ENCODE results near the gene ADGRV1.
A peak's percentile ranks its signal among the peaks of the same experiment; 100 is the strongest.
"Not testable (repeated sequence)": the region's sequence is repeated elsewhere in the genome, so short reads cannot be mapped to it uniquely, and the experiment has no call there.

The ADGRV1 gene

DNA sequence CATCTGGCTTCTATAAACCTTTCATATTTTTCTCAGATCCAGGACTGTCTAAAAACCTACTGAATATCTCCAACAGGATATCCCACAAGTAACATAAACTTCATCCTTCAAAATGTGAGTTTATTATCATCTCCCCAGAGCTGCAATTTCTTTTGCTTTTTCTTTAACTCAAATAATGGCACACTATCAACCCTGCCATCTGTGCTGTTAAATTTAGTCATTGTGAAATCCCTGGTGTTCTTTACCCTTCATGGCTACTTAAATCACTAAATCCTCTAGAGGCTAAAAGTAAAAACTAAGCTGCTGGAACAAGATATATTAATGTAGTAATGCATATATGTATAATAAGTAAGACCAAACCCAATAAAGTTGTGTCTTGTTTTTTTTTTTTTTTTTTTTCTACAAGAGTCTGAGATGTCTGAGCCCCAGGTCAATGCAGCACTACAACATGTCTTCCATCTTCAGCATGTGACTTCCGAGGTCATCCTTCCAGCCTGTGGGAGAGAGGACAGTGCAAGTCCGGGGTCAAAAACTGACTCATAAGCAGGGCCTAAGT is 362.9 kb downstream of the ADGRV1 start:
- no peak for DNase-seq

DNA sequence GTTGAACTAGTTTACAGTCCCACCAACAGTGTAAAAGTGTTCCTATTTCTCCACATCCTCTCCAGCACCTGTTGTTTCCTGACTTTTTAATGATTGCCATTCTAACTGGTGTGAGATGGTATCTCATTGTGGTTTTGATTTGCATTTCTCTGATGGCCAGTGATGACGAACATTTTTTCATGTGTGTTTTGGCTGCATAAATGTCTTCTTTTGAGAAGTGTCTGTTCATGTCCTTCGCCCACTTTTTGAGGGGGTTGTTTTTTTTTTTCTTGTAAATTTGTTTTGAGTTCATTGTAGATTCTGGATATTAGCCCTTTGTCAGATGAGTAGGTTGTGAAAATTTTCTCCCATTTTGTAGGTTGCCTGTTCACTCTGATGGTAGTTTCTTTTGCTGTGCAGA is 365.6 kb downstream of the ADGRV1 start:
- not testable (repeated sequence) for DNase-seq

DNA sequence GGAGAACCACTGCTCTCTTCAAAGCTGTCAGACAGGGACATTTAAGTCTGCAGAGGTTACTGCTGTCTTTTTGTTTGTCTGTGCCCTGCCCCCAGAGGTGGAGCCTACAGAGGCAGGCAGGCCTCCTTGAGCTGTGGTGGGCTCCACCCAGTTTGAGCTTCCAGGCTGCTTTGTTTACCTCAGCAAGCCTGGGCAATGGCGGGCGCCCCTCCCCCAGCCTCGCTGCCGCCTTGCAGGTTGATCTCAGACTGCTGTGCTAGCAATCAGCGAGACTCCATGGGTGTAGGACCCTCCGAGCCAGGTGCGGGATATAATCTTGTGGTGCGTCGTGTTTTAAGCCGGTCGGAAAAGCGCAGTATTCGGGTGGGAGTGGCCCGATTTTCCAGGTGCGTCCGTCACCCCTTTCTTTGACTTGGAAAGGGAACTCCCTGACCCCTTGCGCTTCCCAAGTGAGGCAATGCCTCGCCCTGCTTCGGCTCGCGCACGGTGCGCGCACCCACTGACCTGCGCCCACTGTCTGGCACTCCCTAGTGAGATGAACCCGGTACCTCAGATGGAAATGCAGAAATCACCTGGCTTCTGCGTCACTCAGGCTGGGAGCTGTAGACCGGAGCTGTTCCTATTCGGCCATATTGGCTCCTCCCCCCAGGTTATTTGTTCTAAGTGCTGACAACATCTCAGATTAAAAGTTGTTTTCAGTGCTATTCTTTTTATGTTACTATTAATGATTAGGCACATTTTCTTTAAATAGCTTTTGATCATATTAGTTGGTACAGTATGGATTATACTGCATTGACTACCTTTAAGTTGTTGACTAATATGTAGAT is 370.6 kb downstream of the ADGRV1 start:
- peak; percentile 27 for DNase-seq

DNA sequence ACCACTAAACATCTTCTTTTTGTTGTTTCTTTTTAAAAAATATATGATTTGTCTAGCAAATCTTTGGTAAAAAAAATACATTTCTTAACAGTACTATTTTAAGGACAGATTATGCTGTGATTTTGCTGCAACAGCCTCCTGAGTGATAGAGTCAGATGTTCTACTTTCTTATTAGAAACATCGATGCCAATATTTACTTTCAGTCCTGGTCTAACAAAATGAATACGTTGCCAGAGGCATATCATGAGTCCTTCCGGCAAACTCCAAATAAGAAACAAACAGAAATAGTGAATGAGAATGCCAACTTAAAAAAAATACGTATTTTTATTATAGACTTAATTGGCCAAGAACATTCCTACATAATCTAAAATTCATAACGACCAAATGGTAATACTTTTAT is 371.5 kb downstream of the ADGRV1 start:
- DNase-seq: no peak

DNA sequence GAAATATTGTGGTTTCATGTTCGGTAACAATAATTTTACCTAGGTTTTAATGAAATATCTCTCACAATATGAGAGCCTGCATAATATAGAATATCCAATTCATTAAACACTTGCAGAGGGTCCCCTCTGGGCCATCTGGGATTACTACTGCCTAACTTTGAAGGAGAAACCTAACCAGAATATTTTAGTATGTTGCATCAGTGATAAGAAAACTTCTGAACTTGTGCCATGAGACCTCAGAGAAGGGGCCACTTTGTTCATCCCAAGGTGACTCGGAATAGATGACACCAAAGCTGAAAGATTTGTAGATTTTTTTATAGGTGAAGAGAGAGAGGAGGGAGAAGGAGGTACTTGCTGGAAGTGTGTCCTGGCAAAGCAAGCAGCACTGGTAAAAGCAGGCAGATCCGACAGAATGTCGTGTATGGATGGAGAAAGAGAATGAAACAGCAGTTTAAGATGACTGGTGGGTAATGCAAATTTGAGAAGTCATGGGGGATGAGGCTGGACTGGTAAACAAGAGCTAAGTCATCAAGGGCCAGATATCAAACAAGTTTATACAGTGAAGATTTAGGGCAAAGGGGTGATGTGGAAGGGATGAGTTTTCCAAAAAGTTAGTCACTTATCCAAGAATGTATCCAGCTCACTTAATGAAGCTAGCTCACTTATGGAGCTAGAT is 372.3 kb downstream of the ADGRV1 start:
- no peak for DNase-seq

DNA sequence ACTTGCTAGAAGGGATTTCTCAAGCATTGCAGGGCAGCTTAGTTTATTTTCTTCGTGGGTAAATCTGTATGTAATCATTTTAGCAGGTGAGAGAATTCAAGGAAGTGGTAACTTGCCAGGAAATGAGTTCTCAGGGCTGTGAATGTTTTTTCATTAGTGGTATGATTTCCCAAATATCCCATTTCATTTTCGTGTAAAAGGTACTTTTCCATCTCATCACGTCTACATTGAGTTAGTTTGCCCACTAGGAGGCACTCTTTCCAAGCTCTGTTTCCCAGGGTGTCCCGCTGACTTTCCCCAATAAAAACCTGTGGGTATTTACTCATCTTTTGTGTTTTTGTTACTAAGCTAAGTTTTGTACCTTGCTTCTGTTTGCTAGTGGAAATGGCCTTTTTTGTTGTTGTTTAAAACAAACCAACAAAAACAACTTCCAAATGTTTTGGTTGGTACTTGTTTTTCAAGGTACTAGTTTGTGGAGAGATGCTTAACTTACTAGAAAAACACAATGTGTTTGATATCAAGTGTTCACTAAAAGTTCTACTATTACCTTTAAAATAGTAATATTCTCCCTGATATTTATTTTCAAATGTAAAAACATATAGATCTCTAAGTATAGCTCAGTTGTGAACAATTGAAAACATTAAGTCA is 373.6 kb downstream of the ADGRV1 start:
- peak; percentile 46 for DNase-seq

DNA sequence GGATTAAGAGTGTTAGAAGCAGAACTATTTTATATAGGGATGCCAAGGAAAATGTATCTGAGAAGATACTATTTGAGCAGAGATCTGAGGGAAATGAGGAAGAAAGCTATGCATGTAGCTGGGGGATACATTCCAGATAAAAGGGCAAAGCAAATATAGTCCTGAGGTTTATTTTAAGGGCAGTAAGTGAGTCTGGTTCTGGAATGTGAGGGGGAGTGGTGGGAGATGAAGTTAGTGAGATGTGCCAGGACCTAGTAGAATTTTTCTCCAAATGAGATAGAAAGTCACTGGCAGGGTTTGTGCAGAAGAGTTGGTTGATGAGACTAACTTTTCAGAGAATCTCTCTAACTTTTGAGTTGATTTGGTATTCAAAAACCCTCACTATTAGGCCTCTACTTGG is 374.7 kb downstream of the ADGRV1 start:
- DNase-seq: no peak

DNA sequence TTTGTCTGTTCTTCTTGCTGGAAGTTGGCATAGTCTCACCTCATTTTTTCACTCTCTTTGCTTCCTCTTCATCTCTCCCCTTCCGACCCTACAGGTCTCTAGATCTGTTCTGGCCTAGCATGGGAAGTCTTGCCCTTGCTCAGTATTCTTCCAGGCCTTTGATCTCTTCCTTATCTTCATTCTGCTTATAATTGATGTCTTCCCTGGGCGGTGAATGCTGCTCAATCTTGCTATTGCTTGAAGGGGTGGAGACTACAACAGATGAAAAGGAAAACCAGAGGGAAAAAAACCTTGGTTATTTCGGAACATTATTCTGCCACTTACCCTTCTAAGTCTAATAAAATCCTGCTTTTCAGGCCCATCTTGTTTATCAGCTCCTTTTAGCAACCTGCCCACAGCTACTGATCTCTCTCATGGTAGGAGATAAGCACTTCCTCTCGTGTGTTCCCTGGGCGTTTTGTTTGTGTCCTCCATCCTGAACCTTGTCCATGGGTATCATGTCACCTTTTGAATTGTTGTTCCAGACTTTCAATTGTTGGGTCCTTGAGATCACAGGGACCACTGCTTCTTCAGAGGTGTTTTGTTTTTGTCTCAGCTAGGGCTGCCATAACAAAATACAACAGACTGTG is 375.6 kb downstream of the ADGRV1 start:
- no peak for DNase-seq

DNA sequence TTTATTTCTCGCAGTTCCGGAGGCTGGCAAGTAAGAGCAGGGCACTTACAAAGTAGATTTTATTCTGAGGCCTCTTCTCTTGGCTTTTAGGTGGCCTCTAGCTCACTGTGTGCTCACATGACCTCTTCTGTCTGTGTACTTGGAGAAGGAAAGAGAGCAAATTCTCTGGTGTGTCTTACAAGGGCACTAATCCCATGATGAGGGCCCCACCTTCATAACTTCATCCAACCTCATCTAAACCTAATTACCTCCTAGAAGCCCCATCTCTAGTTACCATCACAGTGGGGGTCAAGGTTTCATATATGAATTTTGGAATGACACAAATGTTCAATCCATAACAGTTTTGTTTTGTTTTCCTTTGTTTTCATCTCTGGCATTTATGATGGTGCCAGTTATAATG is 376.1 kb downstream of the ADGRV1 start:
- DNase-seq: no peak

DNA sequence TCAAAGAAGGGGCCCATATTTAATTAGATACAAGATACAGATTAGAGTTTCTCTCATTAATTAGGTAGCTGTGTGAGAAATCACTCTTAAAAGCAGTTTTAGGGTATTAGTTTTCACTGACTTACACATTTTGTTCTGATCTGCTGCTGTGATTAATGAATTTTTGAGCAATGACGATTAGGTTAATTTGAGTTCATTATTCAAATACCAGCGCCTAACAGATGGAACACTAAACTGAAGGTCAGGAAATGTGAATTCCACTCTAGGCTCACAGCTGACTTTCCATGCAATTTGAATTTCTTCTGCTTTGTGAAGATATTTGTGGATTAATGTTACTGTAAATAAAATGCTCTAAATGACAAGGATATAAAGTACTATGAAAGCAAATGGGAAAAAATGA is 380.6 kb downstream of the ADGRV1 start:
- DNase-seq: no peak

DNA sequence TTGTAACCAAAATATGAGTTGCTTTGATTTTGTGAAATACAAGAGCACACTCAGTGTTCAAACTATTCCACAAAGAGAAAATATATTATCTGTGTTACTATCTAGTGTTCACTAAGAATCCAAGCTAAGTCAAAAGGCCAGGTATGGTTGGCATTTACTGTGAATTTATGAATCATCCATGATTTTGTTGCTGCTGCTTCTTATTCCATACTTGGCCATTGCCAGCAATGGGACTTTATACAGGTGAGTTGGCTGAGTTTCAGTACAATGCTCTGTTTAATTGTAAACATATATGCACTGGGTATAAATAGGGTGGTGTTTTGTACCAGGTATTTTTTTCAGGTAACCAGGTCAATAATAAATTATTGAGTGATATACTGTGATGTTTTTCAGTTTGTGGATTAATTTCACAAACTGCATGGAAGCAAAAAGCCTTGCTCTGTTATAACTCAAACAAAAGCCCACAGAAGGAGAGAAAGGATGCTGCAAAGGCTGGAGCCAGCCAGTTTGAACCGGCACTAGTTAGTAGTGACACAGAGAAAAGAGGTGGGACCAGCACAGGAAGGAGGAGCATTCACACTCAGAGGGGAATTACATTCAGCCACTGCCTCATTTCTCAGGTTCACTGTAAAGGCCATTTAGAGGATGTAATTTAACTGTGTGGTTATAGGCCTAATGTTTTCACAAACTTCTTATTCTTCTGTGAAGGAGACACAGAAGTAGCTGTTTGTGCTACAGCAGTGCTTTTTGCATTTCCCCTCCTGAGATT is 381.8 kb downstream of the ADGRV1 start:
- peak; percentile 27 for DNase-seq

DNA sequence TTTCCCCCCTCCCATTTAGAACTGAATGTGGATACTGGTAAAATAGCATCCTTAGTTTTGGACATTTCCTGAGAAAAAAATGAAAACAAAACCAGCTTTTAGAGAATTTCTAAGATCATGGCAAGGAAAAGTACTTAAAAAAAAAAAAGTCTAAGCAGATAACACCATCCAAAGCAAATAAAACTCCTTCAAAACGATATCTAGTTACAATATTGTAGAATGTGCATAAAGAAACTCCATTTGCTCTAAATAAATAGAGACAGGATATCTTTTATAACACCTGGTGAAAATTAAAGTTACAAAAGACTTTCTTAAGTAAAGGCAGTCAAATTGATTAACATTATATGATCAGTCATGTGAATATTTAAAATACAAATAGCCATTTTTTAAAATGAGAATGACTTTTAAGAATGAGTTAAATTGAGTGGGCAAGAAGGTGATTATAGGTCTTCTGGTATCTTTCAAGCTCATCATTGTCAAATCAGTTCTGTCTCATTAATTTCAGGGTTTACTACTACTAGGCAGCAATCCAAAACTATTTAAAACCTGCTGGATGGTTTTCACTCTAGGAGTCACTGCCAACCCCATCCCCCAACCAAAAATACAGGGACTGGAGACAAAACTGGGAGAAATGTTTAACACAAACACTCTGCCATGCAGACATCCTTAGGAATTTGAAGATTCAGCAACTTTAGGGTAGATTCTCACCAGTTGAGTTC is 382.6 kb downstream of the ADGRV1 start:
- DNase-seq: no peak

DNA sequence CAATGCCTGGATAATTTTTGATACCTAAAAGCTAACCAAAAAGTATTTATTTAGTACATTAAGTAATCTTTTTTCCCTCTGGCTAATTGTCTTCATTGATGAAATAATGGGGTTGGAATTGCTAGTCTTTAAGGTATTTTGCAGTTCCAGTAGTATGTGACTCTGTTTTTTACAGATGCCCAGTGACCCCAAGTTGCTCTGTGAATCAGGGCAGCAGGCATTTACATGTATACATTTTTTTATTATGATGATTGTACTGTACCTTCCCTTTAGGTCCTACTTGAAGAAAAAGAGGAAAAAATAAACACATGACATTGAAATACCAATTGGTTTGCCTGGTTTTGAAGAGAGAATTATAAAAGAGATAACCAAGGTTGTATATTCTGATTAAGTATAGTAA is 385.5 kb downstream of the ADGRV1 start:
- DNase-seq: no peak

DNA sequence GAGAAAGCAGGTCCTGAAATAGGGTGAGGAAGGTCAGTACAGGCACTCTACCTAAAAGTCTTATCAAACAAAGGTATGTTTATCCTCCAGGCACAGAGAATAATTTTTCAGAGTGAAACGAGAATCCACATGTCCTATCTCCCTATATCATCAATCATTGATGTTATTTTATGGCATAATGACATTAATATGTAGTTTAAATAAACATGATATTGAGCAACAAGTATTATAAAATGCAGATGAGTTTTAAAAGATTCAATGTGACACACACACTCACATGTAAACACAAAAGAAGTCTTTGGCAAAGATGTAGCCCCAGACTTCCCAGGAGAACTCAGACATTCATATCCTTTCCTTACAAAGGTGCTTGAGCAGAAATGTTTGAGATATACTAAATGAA is 389.1 kb downstream of the ADGRV1 start:
- no peak for DNase-seq

DNA sequence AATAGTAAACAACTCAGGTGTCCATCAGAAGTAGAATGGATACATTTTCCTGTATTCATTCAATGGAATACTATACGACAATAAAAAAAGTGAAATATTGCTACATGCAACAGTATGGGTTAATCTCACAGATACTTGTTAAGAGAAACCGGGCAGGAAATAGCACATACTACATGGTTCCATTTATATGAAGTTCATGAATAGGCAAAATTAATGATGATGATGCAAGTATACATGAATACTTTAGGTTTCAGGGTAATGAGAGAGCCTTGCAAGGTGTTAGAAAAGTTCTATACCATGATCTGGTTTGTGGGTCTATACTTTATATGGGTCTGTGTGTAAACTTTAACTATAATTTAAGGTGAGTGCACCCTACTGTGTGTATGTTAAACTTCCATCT is 390.4 kb downstream of the ADGRV1 start:
- no peak for DNase-seq

DNA sequence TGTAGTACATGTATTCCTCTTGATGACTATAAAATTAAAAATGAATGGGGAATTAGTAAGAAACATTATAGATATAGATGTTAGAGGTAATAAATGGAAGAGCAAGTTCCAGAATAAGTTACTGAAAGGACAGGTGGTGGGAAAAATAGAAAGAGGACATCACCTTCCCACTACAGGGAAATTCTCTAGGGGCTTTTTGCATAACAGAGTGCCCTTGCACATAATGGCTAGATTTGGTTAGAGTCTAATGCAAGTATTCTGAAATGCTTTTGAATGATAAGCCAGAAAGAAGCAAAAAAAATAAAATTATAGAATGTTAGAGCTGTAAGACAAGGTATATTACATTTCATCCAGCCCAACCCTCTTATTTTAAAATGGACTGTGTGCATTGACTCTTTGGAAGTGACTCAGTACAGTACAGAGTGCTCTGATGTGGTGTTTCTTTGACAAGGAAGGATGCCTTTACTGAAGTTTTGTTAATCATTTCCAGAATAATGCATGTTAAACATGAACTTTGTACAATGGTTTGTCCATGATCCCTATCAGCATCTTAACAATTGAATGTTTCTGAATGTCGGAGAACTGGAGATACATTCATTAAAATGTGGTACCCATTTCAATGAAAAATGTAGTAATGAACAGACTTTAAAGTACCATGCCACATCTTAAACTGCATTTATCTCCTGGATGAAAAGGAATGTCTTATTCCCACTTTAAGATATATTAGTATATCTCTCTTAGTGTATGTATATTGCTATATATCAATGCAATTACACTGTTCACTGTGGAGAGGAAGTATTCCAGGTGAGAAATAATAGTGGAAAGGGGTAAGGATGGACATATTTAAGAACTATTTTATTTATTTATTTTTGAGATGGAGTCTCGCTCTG is 391.1 kb downstream of the ADGRV1 start:
- DNase-seq: no peak

DNA sequence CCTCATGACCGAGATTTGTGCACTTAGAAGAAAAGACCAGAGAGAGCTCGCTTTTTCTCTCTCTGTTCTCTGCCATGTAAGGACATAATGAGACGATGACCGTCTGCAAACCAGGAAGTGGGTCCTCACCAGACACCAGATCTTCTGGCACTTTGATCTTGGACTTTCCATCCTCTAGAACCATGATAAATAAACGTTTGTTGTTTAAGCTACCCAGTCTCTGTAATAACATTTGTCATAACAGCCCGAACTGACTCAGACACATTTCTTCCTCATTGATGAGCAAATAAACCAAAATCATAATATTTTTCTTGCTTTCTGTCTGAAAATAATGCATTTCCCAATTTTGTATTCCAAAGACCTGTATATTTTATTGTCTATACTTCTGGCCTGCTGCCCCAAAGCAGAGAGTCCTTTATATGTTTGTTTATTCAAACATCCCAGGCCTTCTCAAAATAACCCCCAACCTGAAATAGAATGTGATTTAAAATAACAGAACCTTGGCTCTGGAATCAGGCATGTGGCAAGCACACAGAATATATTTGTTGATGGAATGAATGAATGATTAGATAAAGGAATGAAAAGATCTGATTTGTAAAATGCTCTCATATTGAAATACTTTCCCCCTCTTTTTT is 396.5 kb downstream of the ADGRV1 start:
- DNase-seq: no peak

DNA sequence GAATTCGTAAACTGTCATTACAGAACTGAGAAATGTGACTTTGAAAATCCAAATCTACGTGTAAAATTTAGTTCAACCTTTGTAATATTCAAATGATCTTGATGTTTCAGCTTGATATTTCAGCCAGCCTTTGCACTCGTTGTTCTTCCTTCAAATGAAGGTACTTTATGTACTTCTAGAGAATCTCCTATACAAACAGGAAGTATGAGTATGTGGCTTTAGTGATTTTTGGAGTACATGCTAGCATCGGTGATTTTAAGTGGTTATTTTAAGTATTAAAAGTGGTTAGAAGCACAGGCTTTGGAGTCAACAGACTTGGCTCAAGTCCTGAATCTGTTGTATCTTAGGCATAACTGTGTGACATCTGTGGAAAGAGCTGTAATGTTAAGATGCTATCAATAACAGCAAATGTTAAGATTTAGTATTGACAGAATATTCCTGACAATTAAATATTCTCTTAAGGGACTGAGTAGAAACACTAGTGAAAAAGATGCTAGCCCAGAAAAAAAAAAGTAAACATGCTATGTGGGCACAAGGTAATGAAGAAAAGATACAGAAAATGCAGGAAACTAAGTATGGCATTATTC is 398.0 kb downstream of the ADGRV1 start:
- no peak for DNase-seq

DNA sequence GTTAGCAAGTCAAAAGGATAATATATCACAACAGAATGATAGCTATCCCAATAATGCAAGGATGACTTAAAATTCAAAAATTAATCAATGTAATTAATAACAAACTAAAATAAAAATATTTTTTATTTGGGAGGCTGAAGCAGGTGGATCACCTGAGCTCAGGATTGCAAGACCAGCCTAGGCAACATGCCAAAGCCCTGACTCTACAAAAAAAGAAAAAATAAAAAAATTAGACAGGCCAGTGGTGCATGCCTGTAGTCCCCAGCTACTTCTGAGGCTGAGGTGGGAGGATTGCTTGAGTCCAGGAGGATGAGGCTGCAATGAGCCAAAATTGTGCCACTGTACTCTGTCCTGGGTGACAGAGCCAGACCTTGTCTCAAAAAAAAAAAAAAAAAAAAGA is 399.3 kb downstream of the ADGRV1 start:
- DNase-seq: no peak

DNA sequence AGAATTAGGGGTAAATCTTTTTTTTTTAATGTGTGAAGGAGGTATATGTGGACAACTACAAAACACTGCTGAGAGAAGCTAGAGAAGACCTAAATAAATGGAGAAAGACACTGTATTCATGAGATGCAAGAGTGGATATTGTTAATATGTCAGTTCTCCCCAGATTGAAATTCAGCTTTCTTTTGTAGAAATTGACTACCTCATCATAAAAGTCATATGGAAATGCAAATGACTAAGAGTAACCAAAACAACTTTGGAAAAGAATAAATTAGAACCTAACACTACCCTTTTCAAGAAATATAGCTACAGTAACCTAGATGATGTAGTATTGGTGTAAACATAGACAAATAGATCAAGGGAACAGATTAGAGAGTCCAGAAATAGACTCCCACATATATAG is 400.7 kb downstream of the ADGRV1 start:
- DNase-seq: no peak
